Testis (tissue), 3 donors: ENCODE results near the gene KIF18B. TPM values are rescaled to one million over a fixed set of nuclear protein-coding genes. Genes with fewer than 3 reads are reported as not detected.

Source experiments
- DNase-seq: peaks from one replicate; pipeline ENCODE4 v3.0.0-alpha.2; 2019
- H3K27ac ChIP-seq, 2 donors: fragments of 200-600 bp; sonication (generic); one replicate each; pipeline ENCODE4 v1.5.1; 2019
- H3K27me3 ChIP-seq: fragments of 200-600 bp; sonication (generic); one replicate; pipeline ENCODE4 v1.5.1; 2019
- H3K36me3 ChIP-seq: fragments of 200-600 bp; sonication (generic); one replicate; pipeline ENCODE4 v1.5.1; 2017; ENCODE audit warnings: low read depth; ENCODE audit errors: missing control alignments
- H3K4me1 ChIP-seq: fragments of 200-600 bp; sonication (generic); one replicate; pipeline ENCODE4 v1.5.1; 2019
- H3K4me3 ChIP-seq, 2 donors: fragments of 200-600 bp; sonication (generic); one replicate each; pipeline ENCODE4 v1.5.1; 2017 to 2019
- H3K9me3 ChIP-seq: fragments of 200-600 bp; sonication (generic); one replicate; pipeline ENCODE4 v1.5.1; 2017
- CTCF ChIP-seq, 3 experiments: fragments of 450-650 bp in 2 of 3; fragments of 200-600 bp in 1 of 3; sonication (generic) in 1 of 3; IDR thresholded peaks; one replicate each; pipeline ENCODE4 v1.5.1; 2016 to 2019; ENCODE audit warnings: antibody characterized with exemption in 3 of 3, mild to moderate bottlenecking in 2 of 3, moderate library complexity in 1 of 3
- POLR2A ChIP-seq: fragments of 450-650 bp; IDR thresholded peaks from one replicate; pipeline ENCODE4 v1.6.1; 2017; ENCODE audit warnings: antibody characterized with exemption, mild to moderate bottlenecking, moderate library complexity
- WGBS, 2 donors: methylation state at CpG; one replicate each; pipeline ENCODE4 v1.1.5; 2018; 5-methylcytosine and 5-hydroxymethylcytosine counted together
- intact Hi-C: fragments of 100-400 bp; cut with DNase I; formaldehyde crosslinking; loops from one replicate; pipeline ENCODE4 v1.15.1; 2023; ENCODE audit warnings: low total_unique reads
- polyA plus RNA-seq: library from polyadenylated mRNA; stranded (reverse); fragments of 350-450 nt; fragmentation: Illumina TruSeq; extraction: RNeasy Lipid Tissue Mini Kit (QIAGEN cat#74804); gene quantifications from one replicate; pipeline ENCODE4 v1.2.3, GENCODE V29; 2014; ENCODE audit warnings: low read depth, low replicate concordance; ENCODE audit not compliant: insufficient read depth
- total RNA-seq, 2 donors: library from RNA; depleted of rRNA; stranded (reverse); fragments of >200 nt; gene quantifications; one replicate each; pipeline ENCODE4 v1.2.3, GENCODE V29; 2016

The KIF18B gene
- total and polyA plus RNA-seq, 3 donors from 2014 or later = 3.7 to 6.0 (median 4.7) TPM

DNA sequence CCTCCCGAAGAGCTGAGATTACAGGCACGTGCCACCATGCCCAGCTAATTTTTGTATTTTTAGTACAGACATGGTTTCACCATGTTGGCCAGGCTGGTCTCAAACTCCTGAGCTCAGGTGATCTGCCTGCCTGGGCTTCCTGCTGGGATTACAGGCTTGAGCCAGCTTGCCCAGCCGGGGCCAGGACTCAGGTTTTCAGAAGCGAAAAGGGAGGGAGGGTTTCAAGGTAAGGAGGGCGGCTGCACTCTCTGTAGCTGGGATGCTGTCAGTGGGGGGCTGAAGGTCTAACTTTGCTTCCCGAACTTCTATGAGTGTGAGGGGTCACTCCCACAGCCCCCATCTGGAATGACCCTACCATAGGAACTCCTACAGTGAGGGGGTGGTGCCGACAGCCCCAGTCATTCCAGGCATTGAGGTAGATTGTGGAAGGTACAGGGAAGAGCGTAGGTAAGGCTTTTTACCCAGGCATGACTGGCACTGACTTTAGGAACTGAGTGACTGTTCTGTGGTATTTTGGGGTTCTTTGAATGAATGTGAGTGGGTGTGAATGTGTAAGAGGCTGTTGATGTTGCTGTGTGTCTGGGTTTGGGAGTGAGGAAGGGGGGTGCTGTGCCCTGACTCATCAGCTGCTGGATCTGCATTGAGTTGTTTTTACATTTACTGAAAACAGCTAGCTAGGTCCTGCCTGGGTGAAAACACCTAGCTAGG is 24.4 kb upstream of the KIF18B start:
- Histone ChIP-seq H3K36me3 (no peaks in the 10 kb centered on the region), H3K27me3 (no peaks in the 10 kb centered on the region), H3K4me3 (no peak overlapping the region), H3K27ac (no peak overlapping the region), H3K4me1 (peaks cover 12% of the 10 kb centered on the region), H3K9me3 (no peaks in the 10 kb centered on the region)
- 73 to 77% methylated on average over 8 of the region's 8 CpGs for WGBS, 2 donors
- intact Hi-C loops = no loop called here
- TF ChIP-seq CTCF (IDR thresholded peaks at IDR 0.05) = no peak
- TF ChIP-seq POLR2A = no peak
- no peak for DNase-seq

GRCh38 chr17:44970136-44970741 is 22.7 kb upstream of the KIF18B start:
- no peaks in the 10 kb centered on the region for H3K36me3 ChIP-seq
- H3K27me3 ChIP-seq = no peaks in the 10 kb centered on the region
- H3K4me3 ChIP-seq = peak overlapping the region; percentile 34 to 37
- H3K4me1 ChIP-seq = peaks cover 14% of the 10 kb centered on the region
- WGBS, 2 donors = 1 to 6% methylated on average over 27 to 51 of the region's 55 CpGs
- TF ChIP-seq POLR2A (no peak), CTCF (IDR thresholded peaks at IDR 0.05) (no peak)
- H3K27ac ChIP-seq = no peak overlapping the region
- intact Hi-C loops = no loop called here
- peak; percentile 48 for DNase-seq
- H3K9me3 ChIP-seq = no peaks in the 10 kb centered on the region

GRCh38 chr17:44969144-44969780 is 21.7 kb upstream of the KIF18B start:
- Histone ChIP-seq H3K4me3 (no peak overlapping the region), H3K27me3 (no peaks in the 10 kb centered on the region), H3K27ac (no peak overlapping the region), H3K9me3 (no peaks in the 10 kb centered on the region), H3K36me3 (no peaks in the 10 kb centered on the region), H3K4me1 (peaks cover 14% of the 10 kb centered on the region)
- intact Hi-C loops = no loop called here
- WGBS, 2 donors = 33 to 44% methylated on average over 19 of the region's 19 CpGs
- no peak for TF ChIP-seq CTCF (IDR thresholded peaks at IDR 0.05)
- no peak for TF ChIP-seq POLR2A
- no peak for DNase-seq

GRCh38 chr17:44968225-44969143 is 20.9 kb upstream of the KIF18B start, which contains the start of gene C1QL1:
TSS of gene C1QL1 (minus strand) at chr17:44968303. CDS start at chr17:44968048, 255 bp downstream.
- Histone ChIP-seq H3K27ac (no peak within 1 kb of the TSS), H3K9me3 (no peaks in the 10 kb centered on the region), H3K27me3 (no peaks in the 10 kb centered on the region), H3K36me3 (no peaks in the 10 kb centered on the region), H3K4me3 (peak within 1 kb of the TSS; percentile 27 to 38), H3K4me1 (peaks cover 14% of the 10 kb centered on the region)
- WGBS, 2 donors = 9% methylated on average over 46 to 61 of the region's 81 CpGs
- intact Hi-C loops = no loop called here
- DNase-seq = peak; percentile 92
- TF ChIP-seq POLR2A = no peak
- TF ChIP-seq CTCF (IDR thresholded peaks at IDR 0.05) = no peak
